Measurements from ENCODE around the gene GNG14.
"Not testable (repeated sequence)": the region's sequence is repeated elsewhere in the genome, so short reads cannot be mapped to it uniquely, and the experiment has no call there.

GNG14 gene

GRCh38 chr19:12696366-12697335 is 8.9 kb downstream of the GNG14 start, which contains the start of gene FBXW9:
Gene FBXW9, minus strand, starts transcription at chr19:12696631. Its CDS starts 50 bp downstream, at chr19:12696581.
- DNase-seq (ENCODE audit: low read depth in 2 of 2, low spot score in 1 of 2) = peak; percentile 95 to 99

GRCh38 chr19:12697425-12697824 is 9.6 kb downstream of the GNG14 start:
- DNase-seq (ENCODE audit: low read depth in 2 of 2, low spot score in 1 of 2) = not testable (repeated sequence)

GRCh38 chr19:12698138-12698537 is 10.3 kb downstream of the GNG14 start:
- no peak for DNase-seq (ENCODE audit: low read depth in 2 of 2, low spot score in 1 of 2)

GRCh38 chr19:12701596-12702282 is 13.9 kb downstream of the GNG14 start:
- no peak for DNase-seq (ENCODE audit: low read depth in 2 of 2, low spot score in 1 of 2)

GRCh38 chr19:12703046-12703445 is 15.2 kb downstream of the GNG14 start:
- DNase-seq (ENCODE audit: low read depth in 2 of 2, low spot score in 1 of 2) = no peak

GRCh38 chr19:12705169-12705568 is 17.4 kb downstream of the GNG14 start:
- no peak for DNase-seq (ENCODE audit: low read depth in 2 of 2, low spot score in 1 of 2)

- no peak for DNase-seq (ENCODE audit: low read depth in 2 of 2, low spot score in 1 of 2)
These were observed 18.0 kb downstream of the GNG14 start for GRCh38 chr19:12705654-12706331.

GRCh38 chr19:12706332-12706718 is 18.5 kb downstream of the GNG14 start:
- DNase-seq (ENCODE audit: low read depth in 2 of 2, low spot score in 1 of 2) = no peak

GRCh38 chr19:12708641-12709040 is 20.8 kb downstream of the GNG14 start:
- DNase-seq (ENCODE audit: low read depth in 2 of 2, low spot score in 1 of 2) = no peak

GRCh38 chr19:12711187-12711586 is 23.4 kb downstream of the GNG14 start:
- no peak for DNase-seq (ENCODE audit: low read depth in 2 of 2, low spot score in 1 of 2)

GRCh38 chr19:12712077-12712476 is 24.3 kb downstream of the GNG14 start:
- not testable (repeated sequence) for DNase-seq (ENCODE audit: low read depth in 2 of 2, low spot score in 1 of 2)

- DNase-seq (ENCODE audit: low read depth in 2 of 2, low spot score in 1 of 2) = not testable (repeated sequence)
These were observed 25.5 kb downstream of the GNG14 start for GRCh38 chr19:12713304-12713703.

GRCh38 chr19:12715102-12715501 is 27.3 kb downstream of the GNG14 start:
- DNase-seq (ENCODE audit: low read depth in 2 of 2, low spot score in 1 of 2) = no peak

- no peak for DNase-seq (ENCODE audit: low read depth in 2 of 2, low spot score in 1 of 2)
These were observed 28.1 kb downstream of the GNG14 start for GRCh38 chr19:12715929-12716328.

- no peak for DNase-seq (ENCODE audit: low read depth in 2 of 2, low spot score in 1 of 2)
These were observed 32.5 kb downstream of the GNG14 start for GRCh38 chr19:12720296-12720695.

- DNase-seq (ENCODE audit: low read depth in 2 of 2, low spot score in 1 of 2) = no peak
These were observed 33.3 kb downstream of the GNG14 start for GRCh38 chr19:12720851-12721655.

GRCh38 chr19:12721656-12722565 is 34.1 kb downstream of the GNG14 start:
- DNase-seq (ENCODE audit: low read depth in 2 of 2, low spot score in 1 of 2) = no peak

GRCh38 chr19:12722566-12723380 is 35.0 kb downstream of the GNG14 start:
- DNase-seq (ENCODE audit: low read depth in 2 of 2, low spot score in 1 of 2) = peak; percentile 85 to 90

GRCh38 chr19:12723381-12723640 is 35.5 kb downstream of the GNG14 start:
- DNase-seq (ENCODE audit: low read depth in 2 of 2, low spot score in 1 of 2) = no peak
